IPS-18c (cell line): ENCODE data around the gene SCT.
"Not testable (repeated sequence)": the region's sequence is repeated elsewhere in the genome, so short reads cannot be mapped to it uniquely, and the experiment has no call there.

Experiments
- H3K4me3 ChIP-seq: 2 replicates; pipeline ENCODE4 v1.7.0; 2013; ENCODE audit warnings: low read depth, mild to moderate bottlenecking, low read length, moderate library complexity; ENCODE audit not compliant: insufficient read depth
- H3K9me3 ChIP-seq: one replicate; pipeline ENCODE4 v1.6.1; 2013; ENCODE audit warnings: mild to moderate bottlenecking, low read length, moderate library complexity; ENCODE audit not compliant: control insufficient read depth, insufficient read depth

Gene SCT

DNA sequence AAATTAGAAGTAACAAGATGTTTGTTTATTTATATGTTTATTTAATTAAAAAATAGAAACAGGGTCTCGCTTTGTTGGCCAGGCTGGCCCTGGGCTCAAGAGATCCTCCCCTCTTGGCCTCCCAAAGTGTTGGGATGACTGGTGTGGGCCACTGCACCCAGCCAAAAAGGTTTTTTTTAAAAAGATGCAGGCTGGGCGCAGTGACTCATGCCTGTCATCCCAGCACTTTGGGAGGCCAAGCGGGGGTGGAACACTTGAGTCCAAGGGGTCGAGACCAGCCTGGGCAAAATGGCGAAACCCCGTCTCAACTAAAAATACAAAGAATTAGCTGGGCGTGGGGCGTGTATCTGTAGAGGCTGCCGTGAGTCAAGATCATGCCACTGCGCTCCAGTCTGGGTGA, 23.5 kb upstream of the SCT start:
- no peak overlapping the region for H3K4me3 ChIP-seq
- H3K9me3 ChIP-seq: no peaks in the 10 kb centered on the region

DNA sequence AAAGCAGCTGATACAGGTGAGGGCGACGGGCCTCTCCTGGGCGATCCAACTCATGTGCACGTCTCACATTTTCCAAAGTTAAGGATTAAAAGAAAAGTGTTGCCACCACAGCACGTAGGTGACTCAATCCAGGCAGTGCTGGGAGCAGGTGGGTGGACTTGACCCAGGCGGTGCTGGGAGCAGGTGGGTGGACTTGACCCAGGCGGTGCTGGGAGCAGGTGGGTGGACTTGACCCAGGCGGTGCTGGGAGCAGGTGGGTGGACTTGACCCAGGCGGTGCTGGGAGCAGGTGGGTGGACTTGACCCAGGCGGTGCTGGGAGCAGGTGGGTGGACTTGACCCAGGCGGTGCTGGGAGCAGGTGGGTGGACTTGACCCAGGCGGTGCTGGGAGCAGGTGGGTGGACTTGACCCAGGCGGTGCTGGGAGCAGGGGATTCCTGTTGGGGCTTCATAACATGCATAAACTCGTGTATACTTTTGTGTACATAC, 20.7 kb upstream of the SCT start:
- not testable (repeated sequence) for H3K4me3 ChIP-seq, H3K9me3 ChIP-seq

DNA sequence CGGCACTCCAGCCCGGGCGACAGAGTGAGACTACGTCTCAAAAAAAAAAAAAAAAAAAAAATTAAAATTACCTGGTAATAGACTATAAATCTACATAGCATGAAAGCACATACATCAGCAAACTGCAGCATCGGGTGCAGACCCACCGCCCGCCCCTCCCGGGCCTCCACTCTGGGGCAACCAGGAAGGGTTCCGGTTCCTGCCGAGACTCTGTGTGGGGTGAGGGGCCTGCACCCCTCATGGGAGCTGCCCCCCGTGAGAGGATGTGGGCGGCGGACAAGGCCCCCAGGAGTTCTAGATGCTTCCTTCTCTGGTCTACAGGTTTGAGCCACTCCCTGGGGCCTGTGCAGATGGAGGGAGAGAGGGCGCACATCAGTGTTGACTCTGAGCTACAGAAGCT, 19.2 kb upstream of the SCT start:
- Histone ChIP-seq H3K9me3 (no peaks in the 10 kb centered on the region), H3K4me3 (no peak overlapping the region)

DNA sequence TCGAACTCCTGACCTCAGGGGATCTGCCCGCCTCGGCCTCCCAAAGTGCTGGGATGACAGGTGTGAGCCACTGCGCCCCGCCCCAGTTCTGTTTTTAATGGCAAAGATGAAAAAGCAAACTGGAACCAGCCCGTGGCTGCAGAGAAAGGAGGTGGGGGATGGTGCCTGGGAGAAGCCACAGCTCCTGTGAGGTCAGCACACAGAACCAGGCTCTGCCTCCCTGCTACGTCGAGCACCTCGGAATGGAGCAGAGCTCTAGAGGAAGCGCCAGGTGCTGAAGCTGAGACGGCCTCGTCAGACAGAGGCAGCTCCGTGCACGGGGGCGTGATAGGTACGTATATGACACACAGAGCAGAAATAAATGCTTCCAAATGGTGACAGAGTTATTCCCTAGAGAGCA, 18.6 kb upstream of the SCT start:
- H3K4me3 ChIP-seq: no peak overlapping the region
- no peaks in the 10 kb centered on the region for H3K9me3 ChIP-seq

DNA sequence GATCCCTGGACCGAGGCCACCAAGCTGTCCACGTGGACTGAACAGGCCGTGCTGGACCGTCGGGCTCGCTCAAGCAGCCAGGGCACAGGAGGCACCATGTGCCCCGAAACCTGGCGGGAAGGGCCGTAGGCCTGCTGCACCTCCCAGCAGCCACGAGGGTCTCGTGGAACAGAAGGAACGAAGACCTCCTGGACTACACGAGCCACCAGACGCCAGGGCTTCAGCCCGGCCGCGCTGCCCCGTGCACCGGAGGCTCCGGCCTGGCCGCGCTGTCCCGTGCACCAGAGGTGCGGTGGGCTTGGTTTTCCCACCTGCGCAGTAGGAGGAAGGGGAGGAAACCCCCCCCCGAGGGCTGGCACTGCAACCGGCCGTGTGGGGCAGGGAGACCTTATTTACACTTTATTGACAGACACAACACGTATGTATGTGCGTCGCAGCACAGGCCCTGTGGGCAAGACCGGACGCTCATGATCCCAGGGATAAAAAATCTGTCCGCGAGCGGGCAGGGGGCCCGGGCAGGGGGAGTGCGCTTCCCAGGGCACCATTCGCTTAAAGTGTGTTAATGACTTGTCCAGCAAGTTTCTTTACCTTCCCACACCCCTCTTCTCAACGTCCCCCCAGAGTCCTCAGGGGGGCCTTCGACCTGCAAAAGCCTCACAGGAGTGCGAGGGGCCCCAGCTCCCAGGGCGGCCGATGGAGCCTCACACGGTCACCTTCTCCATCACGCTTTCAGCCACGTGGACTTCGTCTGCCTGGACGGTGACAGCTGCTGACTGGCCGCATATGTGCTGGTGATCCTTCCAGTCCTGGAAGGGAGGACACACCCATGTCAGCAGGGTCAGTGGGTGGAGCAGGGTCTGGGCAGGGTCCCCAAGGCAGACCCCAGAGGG, 17.1 kb upstream of the SCT start:
- H3K4me3 ChIP-seq: no peak overlapping the region
- H3K9me3 ChIP-seq: no peaks in the 10 kb centered on the region

DNA sequence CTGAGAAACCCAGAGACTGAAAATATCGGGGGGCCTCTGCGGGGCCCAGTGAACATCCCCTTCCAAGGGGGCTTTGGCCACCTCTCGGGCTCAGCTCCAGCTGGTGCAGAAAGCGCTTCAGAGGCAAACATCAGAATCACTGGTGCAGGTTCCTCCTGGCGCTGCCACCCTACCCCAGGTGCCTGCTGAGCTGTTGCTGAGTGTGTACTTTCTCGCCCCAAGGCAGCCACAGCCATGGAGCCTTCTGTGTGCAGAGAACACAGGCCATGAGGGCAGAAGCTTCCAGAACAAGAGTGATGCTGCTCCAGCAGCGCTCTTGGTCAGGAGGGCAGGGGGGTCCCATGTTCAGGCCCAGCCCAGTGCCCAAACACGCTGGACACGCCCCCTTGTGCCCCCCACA, 16.4 kb upstream of the SCT start:
- no peak overlapping the region for H3K4me3 ChIP-seq
- no peaks in the 10 kb centered on the region for H3K9me3 ChIP-seq

DNA sequence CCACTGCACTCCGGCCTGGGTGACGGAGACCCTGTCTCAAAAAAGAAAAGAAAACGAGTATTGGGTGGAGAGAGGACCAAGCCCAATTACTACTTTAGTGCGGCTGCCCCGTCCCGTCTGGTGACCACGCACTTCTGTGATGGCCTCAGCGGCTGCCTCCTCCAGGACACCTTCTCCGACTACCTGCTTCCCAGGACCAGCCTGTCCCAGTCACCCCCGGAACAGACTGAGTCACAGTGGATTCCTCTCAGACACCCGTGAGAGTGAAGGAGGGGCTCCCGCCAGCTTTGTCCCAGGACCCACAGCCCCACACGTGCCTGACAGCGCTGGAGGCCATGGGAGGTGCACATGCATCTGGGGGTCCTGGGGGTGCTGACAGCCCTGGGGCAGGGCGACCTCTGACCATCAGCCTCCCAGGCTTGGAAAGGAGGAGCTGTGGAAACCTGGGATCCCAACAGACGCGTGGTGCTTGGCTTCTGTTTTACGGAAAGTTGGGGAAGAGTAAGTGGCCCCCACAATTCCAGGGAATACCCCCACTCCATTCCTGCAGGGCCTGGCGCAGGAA, 14.9 kb upstream of the SCT start:
- Histone ChIP-seq H3K4me3 (no peak overlapping the region), H3K9me3 (no peaks in the 10 kb centered on the region)

DNA sequence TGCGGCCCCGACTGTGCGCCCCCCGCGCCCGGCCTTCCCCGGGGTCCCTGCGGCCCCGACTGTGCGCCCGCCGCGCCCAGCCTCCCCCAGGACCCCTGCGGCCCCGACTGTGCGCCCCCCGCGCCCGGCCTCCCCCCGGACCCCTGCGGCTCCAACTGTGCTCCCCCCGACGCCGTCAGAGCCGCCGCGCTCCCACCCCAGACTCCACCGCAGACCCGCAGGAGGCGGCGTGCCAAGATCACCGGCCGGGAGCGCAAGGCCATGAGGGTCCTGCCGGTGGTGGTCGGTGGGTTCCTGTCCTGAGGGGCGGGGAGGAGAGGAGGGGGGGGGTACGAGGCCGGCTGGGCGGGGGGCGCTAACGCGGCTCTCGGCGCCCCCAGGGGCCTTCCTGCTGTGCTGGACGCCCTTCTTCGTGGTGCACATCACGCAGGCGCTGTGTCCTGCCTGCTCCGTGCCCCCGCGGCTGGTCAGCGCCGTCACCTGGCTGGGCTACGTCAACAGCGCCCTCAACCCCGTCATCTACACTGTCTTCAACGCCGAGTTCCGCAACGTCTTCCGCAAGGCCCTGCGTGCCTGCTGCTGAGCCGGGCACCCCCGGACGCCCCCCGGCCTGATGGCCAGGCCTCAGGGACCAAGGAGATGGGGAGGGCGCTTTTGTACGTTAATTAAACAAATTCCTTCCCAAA, 13.2 kb upstream of the SCT start:
- H3K9me3 ChIP-seq: no peaks in the 10 kb centered on the region
- peak overlapping the region; percentile 24; the same call in 1 of the 2 replicates for H3K4me3 ChIP-seq

DNA sequence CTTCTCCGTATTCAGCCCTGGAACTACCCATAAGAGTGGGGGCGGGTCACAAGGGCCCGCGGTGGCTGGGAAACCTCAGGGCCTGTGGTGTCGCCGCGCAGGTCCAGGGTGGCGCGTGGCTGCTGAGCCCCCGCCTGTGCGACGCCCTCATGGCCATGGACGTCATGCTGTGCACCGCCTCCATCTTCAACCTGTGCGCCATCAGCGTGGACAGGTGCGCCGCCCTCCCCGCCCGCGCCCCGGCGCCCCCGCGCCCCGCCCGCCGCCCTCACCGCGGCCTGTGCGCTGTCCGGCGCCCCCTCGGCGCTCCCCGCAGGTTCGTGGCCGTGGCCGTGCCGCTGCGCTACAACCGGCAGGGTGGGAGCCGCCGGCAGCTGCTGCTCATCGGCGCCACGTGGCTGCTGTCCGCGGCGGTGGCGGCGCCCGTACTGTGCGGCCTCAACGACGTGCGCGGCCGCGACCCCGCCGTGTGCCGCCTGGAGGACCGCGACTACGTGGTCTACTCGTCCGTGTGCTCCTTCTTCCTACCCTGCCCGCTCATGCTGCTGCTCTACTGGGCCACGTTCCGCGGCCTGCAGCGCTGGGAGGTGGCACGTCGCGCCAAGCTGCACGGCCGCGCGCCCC, 12.5 kb upstream of the SCT start:
- peak overlapping the region; percentile 50; the same call in 1 of the 2 replicates for H3K4me3 ChIP-seq
- H3K9me3 ChIP-seq: no peaks in the 10 kb centered on the region

DNA sequence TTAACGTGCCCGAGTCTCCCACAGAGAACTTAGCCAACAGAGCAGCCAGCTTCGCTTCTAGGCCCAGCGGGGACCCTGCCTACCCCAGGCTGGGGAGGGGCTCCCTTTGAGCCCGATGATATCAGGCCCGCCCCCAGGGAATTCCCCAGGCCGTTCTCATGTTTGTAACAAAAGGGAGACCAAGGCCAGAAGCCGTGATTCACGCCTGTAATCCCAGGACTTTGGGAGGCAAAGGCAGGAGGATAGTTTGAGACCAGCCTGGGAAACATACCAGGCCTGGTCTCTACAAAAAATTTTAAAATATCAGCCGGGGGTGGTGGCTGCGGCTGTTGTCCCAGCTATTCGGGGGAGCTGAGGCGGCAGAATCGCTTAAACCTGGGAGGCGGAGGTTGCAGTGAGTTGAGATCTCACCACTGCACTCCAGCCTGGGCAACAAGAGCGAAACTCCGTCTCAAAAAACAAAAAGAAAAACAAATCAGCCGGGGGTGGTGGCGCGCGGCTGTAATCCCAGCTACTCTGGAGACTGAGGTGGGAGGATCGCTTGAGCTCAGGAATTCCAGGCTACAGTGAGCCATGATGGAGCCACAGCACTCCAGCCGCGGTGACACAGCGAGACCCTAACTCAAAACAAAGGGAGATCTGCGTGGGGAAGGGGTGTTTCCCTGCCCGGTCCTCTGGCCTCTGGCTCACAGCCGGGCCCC, 11.8 kb upstream of the SCT start:
- H3K9me3 ChIP-seq: no peaks in the 10 kb centered on the region
- H3K4me3 ChIP-seq: peak overlapping the region; percentile 50; the same call in 1 of the 2 replicates

DNA sequence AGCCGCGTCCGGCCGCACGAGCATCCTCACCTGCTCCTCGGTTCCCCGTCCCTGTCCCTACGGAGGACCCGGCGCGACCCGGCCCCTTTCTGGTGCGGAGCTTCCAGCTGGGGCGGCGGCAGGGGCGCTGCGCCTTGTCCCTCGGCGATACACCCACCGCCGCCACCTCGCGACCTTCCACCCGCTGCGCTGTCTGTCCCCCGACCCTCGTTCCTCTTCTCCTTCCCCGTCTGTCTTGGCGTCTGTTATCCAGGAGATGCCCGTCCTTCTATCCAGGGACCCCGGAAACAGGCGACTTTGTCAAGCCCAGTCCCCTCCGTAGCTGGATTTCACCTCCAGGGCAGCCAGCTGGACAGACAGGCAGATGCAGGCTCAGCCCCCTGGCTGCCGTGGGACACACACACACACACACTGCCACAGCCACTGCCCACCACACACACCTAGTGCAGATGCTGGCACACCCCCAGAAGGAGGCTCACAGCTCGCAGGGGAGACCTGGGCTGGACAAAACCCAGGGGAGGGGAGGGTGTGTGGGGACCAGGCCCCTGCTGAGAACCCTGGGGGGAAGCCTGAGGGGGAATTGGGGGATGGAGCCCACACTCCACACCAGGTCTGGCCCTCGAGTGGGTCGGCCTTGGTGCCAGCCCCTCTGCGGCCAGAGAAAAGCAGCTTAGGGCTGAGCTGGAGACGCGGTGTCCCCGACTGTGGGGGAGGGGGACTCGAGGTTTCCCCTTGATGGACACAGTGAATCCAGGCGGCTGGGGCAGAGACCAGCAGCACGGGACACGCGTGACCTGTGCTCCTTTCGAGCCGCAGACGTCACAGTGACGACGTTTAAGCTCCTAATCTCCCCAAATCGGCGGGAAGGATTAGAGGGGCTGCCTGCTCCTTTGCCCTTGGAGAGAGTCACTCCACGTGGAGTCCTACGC, 10.9 kb upstream of the SCT start:
- Histone ChIP-seq H3K4me3 (peak overlapping the region; percentile 50), H3K9me3 (no peaks in the 10 kb centered on the region)

DNA sequence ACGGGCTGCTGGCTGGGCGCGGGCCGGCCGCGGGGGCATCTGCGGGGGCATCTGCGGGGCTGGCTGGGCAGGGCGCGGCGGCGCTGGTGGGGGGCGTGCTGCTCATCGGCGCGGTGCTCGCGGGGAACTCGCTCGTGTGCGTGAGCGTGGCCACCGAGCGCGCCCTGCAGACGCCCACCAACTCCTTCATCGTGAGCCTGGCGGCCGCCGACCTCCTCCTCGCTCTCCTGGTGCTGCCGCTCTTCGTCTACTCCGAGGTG, 10.3 kb upstream of the SCT start:
- H3K9me3 ChIP-seq: no peaks in the 10 kb centered on the region
- peak overlapping the region; percentile 50 for H3K4me3 ChIP-seq

DNA sequence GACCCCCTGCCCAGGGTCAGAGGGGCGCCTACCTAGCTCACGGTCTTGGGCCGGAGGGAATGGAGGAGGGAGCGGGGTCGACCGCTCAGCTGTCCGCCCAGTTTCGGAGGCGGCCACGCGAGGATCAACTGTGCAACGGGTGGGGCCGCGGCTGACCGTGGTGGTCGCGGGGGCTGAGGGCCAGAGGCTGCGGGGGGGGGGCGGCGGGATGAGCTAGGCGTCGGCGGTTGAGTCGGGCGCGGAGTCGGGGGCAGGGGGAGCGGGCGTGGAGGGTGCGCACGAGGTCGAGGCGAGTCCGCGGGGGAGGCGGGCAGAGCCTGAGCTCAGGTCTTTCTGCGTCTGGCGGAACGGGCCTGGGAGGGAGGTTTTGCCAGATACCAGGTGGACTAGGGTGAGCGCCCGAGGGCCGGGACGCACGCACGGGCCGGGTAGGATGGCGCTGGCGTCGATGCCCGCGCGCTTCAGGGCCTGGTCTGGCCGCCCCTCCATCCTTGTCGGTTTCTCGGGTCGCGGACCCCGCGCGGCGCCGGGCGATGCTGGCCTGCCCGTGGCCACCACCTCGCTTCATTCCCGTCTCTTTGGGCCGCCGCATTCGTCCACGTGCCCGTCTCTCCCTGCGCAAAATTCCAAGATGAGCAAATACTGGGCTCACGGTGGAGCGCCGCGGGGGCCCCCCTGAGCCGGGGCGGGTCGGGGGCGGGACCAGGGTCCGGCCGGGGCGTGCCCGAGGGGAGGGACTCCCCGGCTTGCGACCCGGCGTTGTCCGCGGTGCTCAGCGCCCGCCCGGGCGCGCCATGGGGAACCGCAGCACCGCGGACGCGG, 9.7 kb upstream of the SCT start, which contains the start of gene DRD4:
DRD4 (plus strand) TSS at position 759 of the 822 bp plus-strand sequence; CDS start at position 795, 36 bp downstream.
- H3K4me3 ChIP-seq: peak within 1 kb of the TSS; percentile 50
- H3K9me3 ChIP-seq: no peaks in the 10 kb centered on the region

DNA sequence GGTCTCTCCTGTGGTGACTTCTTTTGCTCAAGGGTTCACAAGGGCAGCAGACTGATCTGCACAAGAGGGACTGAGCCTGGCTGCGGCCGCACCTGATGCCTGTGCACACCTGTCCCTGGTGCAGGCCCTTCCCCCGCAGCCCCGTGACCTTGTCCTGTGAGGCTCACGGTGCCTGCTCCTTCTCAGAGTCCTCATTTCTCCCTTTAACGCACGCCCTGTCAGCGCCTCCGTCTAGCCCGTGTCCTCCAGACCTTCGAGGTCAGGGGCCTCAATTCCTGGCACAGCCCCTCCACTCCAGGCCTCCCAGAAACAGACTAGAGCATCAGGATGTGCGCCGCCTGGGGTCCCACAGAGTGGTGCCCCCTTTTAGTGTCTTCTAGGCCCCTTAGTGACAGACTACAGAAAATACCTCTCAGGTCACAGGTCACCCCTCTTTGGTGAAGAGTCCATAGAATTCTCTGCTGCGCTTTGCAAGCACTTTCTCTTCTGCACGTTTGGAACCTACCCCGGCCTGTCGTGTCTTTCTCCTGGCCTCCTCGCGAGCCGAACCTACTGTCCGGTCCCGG, 9.0 kb upstream of the SCT start:
- Histone ChIP-seq H3K9me3 (no peaks in the 10 kb centered on the region), H3K4me3 (peak overlapping the region; percentile 50; the same call in 1 of the 2 replicates)

DNA sequence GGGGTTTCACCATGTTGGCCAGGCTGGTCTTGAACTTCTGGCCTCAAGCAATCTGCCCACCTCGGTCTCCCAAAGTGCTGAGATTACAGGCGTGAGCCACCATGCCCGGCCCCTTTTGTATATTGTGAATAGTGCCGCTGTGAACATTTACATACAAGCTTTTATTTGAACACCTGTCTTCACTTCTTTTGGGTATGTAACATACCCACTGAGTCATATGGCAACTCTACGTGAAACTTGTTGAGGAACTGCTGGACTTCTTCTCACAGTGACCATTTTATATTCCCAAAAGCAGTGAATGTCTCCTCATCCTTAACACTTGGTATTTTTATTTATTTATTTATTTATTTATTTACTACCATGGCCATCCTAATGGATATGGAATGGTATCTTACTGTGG, 3.9 kb upstream of the SCT start:
- no peaks in the 10 kb centered on the region for H3K9me3 ChIP-seq
- no peak overlapping the region for H3K4me3 ChIP-seq
